Gastrocnemius medialis (tissue), 4 donors: ENCODE data around the gene AMER1. TPM values are rescaled to one million over a fixed set of nuclear protein-coding genes. Genes with fewer than 3 reads are reported as not detected.

Experiments
- ATAC-seq, 2 donors: fragments of 150-250 bp; one replicate each; pipeline ENCODE4 v1.9.1; 2016
- DNase-seq, 2 donors: peaks; one replicate each; pipeline ENCODE4 v3.0.0-alpha.2; 2019
- H3K27ac ChIP-seq, 4 donors: fragments of 200-600 bp; sonication (generic); 1 replicate in 1 of 4; 2 replicates in 3 of 4; pipeline ENCODE4 v1.5.1; 2016 to 2018; ENCODE audit warnings: mild to moderate bottlenecking in 2 of 4, moderate library complexity in 1 of 4
- H3K27me3 ChIP-seq, 3 donors: fragments of 200-600 bp; sonication (generic) in 2 of 3; 1 replicate in 1 of 3; 2 replicates in 2 of 3; pipeline versions ENCODE4 v1.5.1 to v1.6.0; 2016 to 2019; ENCODE audit warnings: mild to moderate bottlenecking in 1 of 3, moderate library complexity in 1 of 3
- H3K36me3 ChIP-seq, 2 donors: fragments of 200-600 bp; sonication (generic) in 1 of 2; one replicate each; pipeline ENCODE4 v1.5.1; 2017 to 2018
- H3K4me1 ChIP-seq, 2 donors: fragments of 200-600 bp; sonication (generic) in 1 of 2; one replicate each; pipeline ENCODE4 v1.5.1; 2016 to 2017; ENCODE audit warnings: mild to moderate bottlenecking in 2 of 2
- H3K4me3 ChIP-seq, 4 donors: fragments of 200-600 bp; sonication (generic) in 3 of 4; 1 replicate in 1 of 4; 2 replicates in 3 of 4; pipeline ENCODE4 v1.5.1; 2016 to 2019; ENCODE audit warnings: mild to moderate bottlenecking in 2 of 4
- H3K9me3 ChIP-seq, 3 donors: fragments of 200-600 bp; sonication (generic) in 2 of 3; 1 replicate in 1 of 3; 2 replicates in 2 of 3; pipeline ENCODE4 v1.5.1; 2016 to 2019
- CTCF ChIP-seq, 5 experiments: fragments of 450-650 bp in 3 of 5; fragments of 200-600 bp in 2 of 5; sonication (generic) in 2 of 5; IDR thresholded peaks in 4 of 5; conservative IDR thresholded peaks in 1 of 5; 1 replicate in 4 of 5; 2 replicates in 1 of 5; pipeline ENCODE4 v1.5.1; 2016 to 2019; ENCODE audit warnings: antibody characterized with exemption in 5 of 5, mild to moderate bottlenecking in 3 of 5, moderate library complexity in 3 of 5
- POLR2A ChIP-seq, 2 donors: fragments of 450-650 bp; IDR thresholded peaks; one replicate each; pipeline ENCODE4 v1.6.1; 2017; ENCODE audit warnings: antibody characterized with exemption in 2 of 2, mild to moderate bottlenecking in 2 of 2, moderate library complexity in 2 of 2
- in situ Hi-C, 4 donors: fragments of 200-750 bp; cut with MboI; loops; one replicate each; pipeline versions ENCODE4 v1.15.0 to v1.8.0; 2017; ENCODE audit warnings: low sequenced_read_pairs in 4 of 4
- intact Hi-C: fragments of 100-400 bp; cut with DNase I; formaldehyde crosslinking; loops from one replicate; pipeline ENCODE4 v1.15.1; 2023; ENCODE audit warnings: low total_unique reads
- total RNA-seq, 4 donors: library from RNA; depleted of rRNA; stranded (reverse); fragments of >200 nt; gene quantifications; one replicate each; pipeline versions ENCODE4 v1.1.0 to v1.2.3, GENCODE V29; 2016

AMER1 gene
- total RNA-seq, 4 donors from 2014 or later: 4.3 to 10.0 (median 6.7) TPM

- TF ChIP-seq POLR2A (IDR thresholded peaks at IDR 0.05): no peak
- TF ChIP-seq CTCF (IDR thresholded peaks at IDR 0.05 in 4 of 5, conservative IDR thresholded peaks at IDR 0.05 in 1 of 5): no peak
- Histone ChIP-seq H3K27me3 (no peaks in the 10 kb centered on the region), H3K4me1 (peaks cover 5 to 10% of the 10 kb centered on the region in 2 donors), H3K4me3 (no peak overlapping the region), H3K27ac (no peak overlapping the region), H3K36me3 (peaks cover 0 to 14% of the 10 kb centered on the region in 2 donors), H3K9me3 (no peaks in the 10 kb centered on the region)
- ATAC-seq: no peak
- intact Hi-C loops (no loop called here), in situ Hi-C loops (no loop called here)
- no peak for DNase-seq
Observed at GRCh38 chrX:64192040-64192439, 13.5 kb downstream of the AMER1 start.

GRCh38 chrX:64191281-64192010 is 14.1 kb downstream of the AMER1 start:
- TF ChIP-seq POLR2A (IDR thresholded peaks at IDR 0.05): no peak
- no peak for TF ChIP-seq CTCF (IDR thresholded peaks at IDR 0.05 in 4 of 5, conservative IDR thresholded peaks at IDR 0.05 in 1 of 5)
- intact Hi-C loops: no loop called here
- H3K4me1 ChIP-seq: peaks cover 5 to 10% of the 10 kb centered on the region in 2 donors
- H3K27me3 ChIP-seq: no peaks in the 10 kb centered on the region
- no peak overlapping the region for H3K27ac ChIP-seq
- H3K9me3 ChIP-seq: no peaks in the 10 kb centered on the region
- peaks cover 0 to 14% of the 10 kb centered on the region in 2 donors for H3K36me3 ChIP-seq
- in situ Hi-C loops: no loop called here
- no peak overlapping the region for H3K4me3 ChIP-seq
- ATAC-seq (no peak), DNase-seq (no peak)

GRCh38 chrX:64190136-64190740 is 15.3 kb downstream of the AMER1 start:
- H3K9me3 ChIP-seq: no peaks in the 10 kb centered on the region
- intact Hi-C loops: no loop called here
- ATAC-seq: no peak

GRCh38 chrX:64188901-64189300 is 16.6 kb downstream of the AMER1 start:
- Histone ChIP-seq H3K4me1 (no peaks in the 10 kb centered on the region), H3K36me3 (peaks cover 0 to 14% of the 10 kb centered on the region in 2 donors), H3K27ac (no peak overlapping the region), H3K27me3 (no peaks in the 10 kb centered on the region), H3K4me3 (no peak overlapping the region), H3K9me3 (no peaks in the 10 kb centered on the region)
- intact Hi-C loops: no loop called here
- ATAC-seq (no peak), DNase-seq (no peak)
- in situ Hi-C loops: no loop called here
- TF ChIP-seq CTCF (IDR thresholded peaks at IDR 0.05 in 4 of 5, conservative IDR thresholded peaks at IDR 0.05 in 1 of 5): no peak
- TF ChIP-seq POLR2A (IDR thresholded peaks at IDR 0.05): no peak

More at GRCh38 chrX:64190136-64190740, 15.3 kb downstream of the AMER1 start:
- no peaks in the 10 kb centered on the region for H3K27me3 ChIP-seq
- in situ Hi-C loops: no loop called here
- DNase-seq: no peak
- no peak overlapping the region for H3K27ac ChIP-seq
- TF ChIP-seq CTCF (IDR thresholded peaks at IDR 0.05 in 4 of 5, conservative IDR thresholded peaks at IDR 0.05 in 1 of 5) (no peak), POLR2A (IDR thresholded peaks at IDR 0.05) (no peak)
- no peak overlapping the region for H3K4me3 ChIP-seq
- peaks cover 0 to 14% of the 10 kb centered on the region in 2 donors for H3K36me3 ChIP-seq
- peaks cover under 1 to 3% of the 10 kb centered on the region in 2 donors for H3K4me1 ChIP-seq
